Sigmoid colon (tissue), 4 donors: ENCODE measurements around the gene C12orf60.

ENCODE experiments used
- CTCF ChIP-seq, 4 experiments: fragments of 450-650 bp in 3 of 4; fragments of 200-600 bp in 1 of 4; IDR thresholded peaks; one replicate each; pipeline ENCODE4 v1.5.1; 2016 to 2019; ENCODE audit warnings: antibody characterized with exemption in 4 of 4, mild to moderate bottlenecking in 3 of 4, moderate library complexity in 2 of 4
- POLR2A ChIP-seq, 2 donors: fragments of 450-650 bp; IDR thresholded peaks; one replicate each; pipeline ENCODE4 v1.6.1; 2016; ENCODE audit warnings: antibody characterized with exemption in 2 of 2, mild to moderate bottlenecking in 2 of 2, moderate library complexity in 2 of 2
- POLR2AphosphoS5 ChIP-seq, 4 donors: sonication (generic); formaldehyde crosslinking; IDR thresholded peaks; one replicate each; pipeline ENCODE4 v1.6.1; 2017; ENCODE audit warnings: antibody characterized with exemption in 4 of 4

- TF ChIP-seq CTCF (IDR thresholded peaks at IDR 0.05) = no peak
- TF ChIP-seq POLR2AphosphoS5 (IDR thresholded peaks at IDR 0.05) = peak in 1 of 4 donors; percentile 6
- no peak for TF ChIP-seq POLR2A (IDR thresholded peaks at IDR 0.05)
Observed at GRCh38 chr12:14846876-14847580, 43.6 kb downstream of the C12orf60 start.
